Spleen (tissue), 11 donors: ENCODE results near the gene FBXW10. TPM values are rescaled to one million over a fixed set of nuclear protein-coding genes. Genes with fewer than 3 reads are reported as not detected.
"Not testable (repeated sequence)": the region's sequence is repeated elsewhere in the genome, so short reads cannot be mapped to it uniquely, and the experiment has no call there.

ENCODE experiments used
- DNase-seq: peaks from one replicate; pipeline ENCODE4 v3.0.0-alpha.2; 2020
- H3K27ac ChIP-seq, 8 donors: fragments of 200-600 bp; sonication (generic) in 7 of 8; 1 replicate in 4 of 8; 2 replicates in 4 of 8; pipeline versions ENCODE4 v1.5.0 to v1.8.0; 2016 to 2021; ENCODE audit warnings: inconsistent platforms in 4 of 8, mild to moderate bottlenecking in 4 of 8, moderate library complexity in 1 of 8
- H3K27me3 ChIP-seq, 7 donors: fragments of 200-600 bp; sonication (generic) in 6 of 7; replicated peaks in 1 of 7; 1 replicate in 4 of 7; 2 replicates in 3 of 7; pipeline versions ENCODE4 v1.5.0 to v1.8.0; 2016 to 2021; ENCODE audit warnings: inconsistent platforms in 3 of 7, mild to moderate bottlenecking in 1 of 7
- H3K36me3 ChIP-seq, 6 donors: fragments of 200-600 bp; sonication (generic) in 5 of 6; 1 replicate in 4 of 6; 2 replicates in 2 of 6; pipeline versions ENCODE4 v1.5.0 to v1.8.0; 2016 to 2021; ENCODE audit warnings: inconsistent platforms in 2 of 6
- H3K4me1 ChIP-seq, 6 donors: fragments of 200-600 bp; sonication (generic) in 5 of 6; 1 replicate in 3 of 6; 2 replicates in 3 of 6; pipeline versions ENCODE4 v1.5.0 to v1.8.0; 2016 to 2021; ENCODE audit warnings: inconsistent platforms in 3 of 6
- H3K4me3 ChIP-seq, 8 donors: fragments of 200-600 bp; sonication (generic) in 7 of 8; 1 replicate in 4 of 8; 2 replicates in 4 of 8; pipeline versions ENCODE4 v1.5.0 to v1.8.0; 2016 to 2021; ENCODE audit warnings: inconsistent platforms in 4 of 8, mild to moderate bottlenecking in 4 of 8, moderate library complexity in 2 of 8
- H3K9me3 ChIP-seq, 8 donors: fragments of 200-600 bp; sonication (generic) in 7 of 8; 1 replicate in 4 of 8; 2 replicates in 4 of 8; pipeline versions ENCODE4 v1.5.0 to v1.8.0; 2016 to 2021; ENCODE audit warnings: inconsistent platforms in 4 of 8
- POLR2A ChIP-seq, 3 donors: fragments of 450-650 bp; IDR thresholded peaks; one replicate each; pipeline ENCODE4 v1.5.1; 2017; ENCODE audit warnings: antibody characterized with exemption in 3 of 3, mild to moderate bottlenecking in 1 of 3
- POLR2AphosphoS5 ChIP-seq, 3 donors: sonication (generic); formaldehyde crosslinking; IDR thresholded peaks; one replicate each; pipeline ENCODE4 v1.5.1; 2017; ENCODE audit warnings: antibody characterized with exemption in 3 of 3
- WGBS, 5 donors: extraction: QIAGEN DNeasy Blood & Tissue Kit in 3 of 5; methylation state at CpG; one replicate each; pipeline versions ENCODE4 v1.1.5 to v1.1.7; 2013 to 2018; 5-methylcytosine and 5-hydroxymethylcytosine counted together
- intact Hi-C: fragments of 100-400 bp; cut with DNase I; formaldehyde crosslinking; loops from one replicate; pipeline ENCODE4 v1.15.0; 2023; ENCODE audit warnings: low total_unique reads
- polyA plus RNA-seq, 3 donors: library from polyadenylated mRNA; stranded (reverse); fragments of 200-250 nt; gene quantifications; one replicate each; pipeline ENCODE4 v1.2.1, GENCODE V29; 2013
- total RNA-seq, 7 donors: library from RNA; depleted of rRNA in 3 of 7; stranded (reverse); fragments of >200 nt in 3 of 7; fragmentation: NEBNext Ultra II Directional in 4 of 7; extraction: Animal tissue kit (Norgen Biotek cat#: 25700) in 4 of 7; gene quantifications; one replicate each; pipeline versions ENCODE4 v1.1.0 to v1.2.1, GENCODE V29; 2016 to 2021
- TF ChIP-seq, protein P1 (sequence below), 11 experiments: fragments of 200-600 bp in 7 of 11; fragments of 450-650 bp in 4 of 11; sonication (generic) in 4 of 11; IDR thresholded peaks in 8 of 11; conservative IDR thresholded peaks in 3 of 11; 1 replicate in 7 of 11; 2 replicates in 4 of 11; pipeline versions ENCODE4 v1.4.0 to v1.8.0; 2016 to 2021; ENCODE audit warnings: antibody characterized with exemption in 11 of 11, inconsistent platforms in 4 of 11, mild to moderate bottlenecking in 1 of 11
- donor health status: healthy with polysubstance abuse.
- donor health status: DM: no; HTN: no; CAD: no; lungs with moderate emphysema.
- donor health status: DM: no; HTN: no; CAD: no.
- donor health status: Bipolar disorder and iron deficiency.
- donor health status: healthy.
- donor health status: DM: no; HTN: no; CAD: no.
- donor health status: DM: yes; HTN: yes; CAD: no.

Gene FBXW10
- total and polyA plus RNA-seq, 10 donors = 0.07 to 0.11 (median 0.09) TPM; not detected in 6

DNA sequence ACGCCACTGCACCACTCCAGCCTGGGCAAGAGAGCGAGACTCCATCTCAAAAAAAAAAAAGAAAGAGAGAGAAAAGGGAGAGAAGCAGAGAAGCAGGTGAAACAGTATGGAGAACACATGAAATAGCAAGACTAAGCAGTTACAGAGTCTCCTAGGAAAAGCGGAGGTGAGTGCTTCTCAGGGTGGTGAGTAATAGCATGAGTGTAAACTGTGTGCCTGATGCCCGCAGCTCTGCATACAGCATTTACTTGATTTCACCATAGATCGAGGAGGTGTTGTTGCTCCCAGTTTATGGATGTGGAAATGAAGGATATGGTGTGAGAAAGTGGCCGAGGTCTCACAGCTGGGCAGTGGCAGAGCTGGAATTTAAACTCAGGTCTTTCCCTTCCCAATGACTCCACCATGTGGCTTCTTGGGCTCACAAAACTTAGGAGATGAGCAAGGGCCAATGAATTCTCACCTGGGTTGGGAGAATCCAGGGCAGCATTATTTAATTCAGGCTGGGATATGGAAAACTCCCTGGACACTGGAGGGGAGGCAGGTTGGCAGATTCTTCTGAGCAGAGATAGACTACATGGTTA is 10.1 kb downstream of the FBXW10 start:
- H3K4me3 ChIP-seq, H3K36me3 ChIP-seq, H3K27ac ChIP-seq, DNase-seq, H3K27me3 ChIP-seq, intact Hi-C loops, H3K4me1 ChIP-seq, H3K9me3 ChIP-seq: not testable (repeated sequence)
- 77 to 92% (median 84%) methylated on average over 5 of the region's 6 CpGs for WGBS, 5 donors

- DNase-seq, H3K4me3 ChIP-seq, H3K27me3 ChIP-seq, H3K4me1 ChIP-seq, H3K36me3 ChIP-seq, H3K9me3 ChIP-seq, H3K27ac ChIP-seq, intact Hi-C loops: not testable (repeated sequence)
- WGBS, 5 donors = 73 to 100% (median 87%) methylated on average over 2 to 4 of the region's 4 CpGs
Observed at GRCh38 chr17:18755969-18756368, 12.1 kb downstream of the FBXW10 start.

GRCh38 chr17:18757368-18758044 is 13.7 kb downstream of the FBXW10 start:
- DNase-seq, H3K4me1 ChIP-seq, H3K9me3 ChIP-seq, H3K27ac ChIP-seq, intact Hi-C loops, H3K4me3 ChIP-seq, H3K36me3 ChIP-seq, H3K27me3 ChIP-seq: not testable (repeated sequence)
- 82 to 93% (median 91%) methylated on average over 8 of the region's 8 CpGs for WGBS, 5 donors

- H3K4me1 ChIP-seq, H3K9me3 ChIP-seq, DNase-seq, H3K27me3 ChIP-seq, H3K4me3 ChIP-seq, H3K27ac ChIP-seq, H3K36me3 ChIP-seq, intact Hi-C loops: not testable (repeated sequence)
- WGBS, 5 donors = 75 to 100% (median 90%) methylated on average over 1 to 2 of the region's 6 CpGs; no CpG with 5 or more reads in 1 of the 5 donors
Observed at GRCh38 chr17:18758344-18758743, 14.5 kb downstream of the FBXW10 start.

DNA sequence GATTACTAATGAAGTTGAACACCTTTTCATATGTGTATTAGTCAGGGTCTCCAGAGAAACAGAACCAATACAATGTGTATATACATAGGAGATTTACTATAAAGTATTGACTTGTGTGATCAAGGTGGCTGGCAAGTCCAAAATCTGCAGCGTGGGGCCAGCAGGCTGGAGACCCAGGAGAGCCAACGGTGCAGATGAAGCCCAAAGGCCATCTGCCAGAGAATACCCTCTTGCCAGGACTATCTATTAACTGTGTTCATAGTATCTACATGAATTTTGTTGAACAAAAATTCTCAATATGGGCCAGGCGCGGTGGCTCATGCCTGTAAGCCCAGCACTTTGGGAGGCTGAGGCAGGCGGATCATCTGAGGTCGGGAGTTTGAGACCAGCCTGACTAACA is 16.4 kb downstream of the FBXW10 start:
- not testable (repeated sequence) for H3K27ac ChIP-seq

GRCh38 chr17:18770572-18770971 is 26.7 kb downstream of the FBXW10 start:
- intact Hi-C loops, H3K4me1 ChIP-seq, H3K27ac ChIP-seq, H3K4me3 ChIP-seq, DNase-seq, H3K9me3 ChIP-seq, H3K27me3 ChIP-seq, H3K36me3 ChIP-seq: not testable (repeated sequence)
- WGBS, 5 donors = 91 to 95% (median 93%) methylated on average over 1 to 4 of the region's 4 CpGs

More for the DNA sequence above, 16.4 kb downstream of the FBXW10 start:
- H3K9me3 ChIP-seq, intact Hi-C loops, H3K27me3 ChIP-seq, H3K4me1 ChIP-seq, H3K4me3 ChIP-seq, DNase-seq, H3K36me3 ChIP-seq: not testable (repeated sequence)
- 86 to 97% (median 94%) methylated on average over 5 to 6 of the region's 6 CpGs for WGBS, 5 donors

DNA sequence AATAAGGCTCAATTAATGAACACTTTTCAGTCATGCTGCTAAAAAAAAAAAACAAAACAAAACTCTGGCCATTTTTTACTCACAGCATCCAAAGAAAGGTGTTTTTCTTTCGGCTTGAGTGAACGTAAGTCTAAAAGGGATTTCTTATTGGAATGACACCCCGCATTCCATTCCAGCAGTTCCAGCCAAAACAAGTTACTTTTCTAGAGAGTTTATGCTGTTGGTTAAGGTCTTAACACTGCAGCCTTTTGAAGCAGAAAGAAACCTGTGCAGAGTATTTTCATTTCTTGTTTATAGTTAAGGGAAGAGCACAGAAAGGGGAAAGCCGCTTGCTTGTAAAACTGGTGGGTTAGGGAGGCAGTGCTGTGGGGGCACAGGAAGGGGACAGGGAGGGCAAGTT is 27.2 kb downstream of the FBXW10 start:
- H3K36me3 ChIP-seq, H3K4me1 ChIP-seq, H3K27ac ChIP-seq, intact Hi-C loops, H3K27me3 ChIP-seq, H3K4me3 ChIP-seq, DNase-seq, H3K9me3 ChIP-seq: not testable (repeated sequence)
- WGBS, 5 donors = 61 to 73% (median 62%) methylated on average over 4 of the region's 4 CpGs

- WGBS, 5 donors = 70 to 87% (median 74%) methylated on average over 7 of the region's 7 CpGs
- Histone ChIP-seq H3K27ac (no peak overlapping the region), H3K36me3 (no peaks in the 10 kb centered on the region), H3K9me3 (no peaks in the 10 kb centered on the region), H3K4me3 (no peak overlapping the region), H3K27me3 (no peaks in the 10 kb centered on the region), H3K4me1 (no peaks in the 10 kb centered on the region)
- intact Hi-C loops = no loop called here
- no peak for DNase-seq
- TF ChIP-seq, protein P1, sequence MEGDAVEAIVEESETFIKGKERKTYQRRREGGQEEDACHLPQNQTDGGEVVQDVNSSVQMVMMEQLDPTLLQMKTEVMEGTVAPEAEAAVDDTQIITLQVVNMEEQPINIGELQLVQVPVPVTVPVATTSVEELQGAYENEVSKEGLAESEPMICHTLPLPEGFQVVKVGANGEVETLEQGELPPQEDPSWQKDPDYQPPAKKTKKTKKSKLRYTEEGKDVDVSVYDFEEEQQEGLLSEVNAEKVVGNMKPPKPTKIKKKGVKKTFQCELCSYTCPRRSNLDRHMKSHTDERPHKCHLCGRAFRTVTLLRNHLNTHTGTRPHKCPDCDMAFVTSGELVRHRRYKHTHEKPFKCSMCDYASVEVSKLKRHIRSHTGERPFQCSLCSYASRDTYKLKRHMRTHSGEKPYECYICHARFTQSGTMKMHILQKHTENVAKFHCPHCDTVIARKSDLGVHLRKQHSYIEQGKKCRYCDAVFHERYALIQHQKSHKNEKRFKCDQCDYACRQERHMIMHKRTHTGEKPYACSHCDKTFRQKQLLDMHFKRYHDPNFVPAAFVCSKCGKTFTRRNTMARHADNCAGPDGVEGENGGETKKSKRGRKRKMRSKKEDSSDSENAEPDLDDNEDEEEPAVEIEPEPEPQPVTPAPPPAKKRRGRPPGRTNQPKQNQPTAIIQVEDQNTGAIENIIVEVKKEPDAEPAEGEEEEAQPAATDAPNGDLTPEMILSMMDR (IDR thresholded peaks at IDR 0.05 in 8 of 11, conservative IDR thresholded peaks at IDR 0.05 in 3 of 11) = no peak
- TF ChIP-seq POLR2AphosphoS5 (IDR thresholded peaks at IDR 0.05) = no peak
- TF ChIP-seq POLR2A (IDR thresholded peaks at IDR 0.05) = no peak
Observed at GRCh38 chr17:18772471-18772870, 28.6 kb downstream of the FBXW10 start.
